Parathyroid adenoma (tissue), 2 donors: ENCODE measurements around the gene CFAP299.

Source experiments
- H2AFZ ChIP-seq: fragments of 300-600 bp; sonication (generic); one replicate; pipeline ENCODE4 v1.7.0; 2017; ENCODE audit warnings: antibody characterized with exemption, mild to moderate bottlenecking
- H3K27ac ChIP-seq: fragments of 300-600 bp; sonication (generic); one replicate; pipeline ENCODE4 v1.7.0; 2017
- H3K27me3 ChIP-seq: fragments of 300-600 bp; sonication (generic); one replicate; pipeline ENCODE4 v1.7.0; 2017; ENCODE audit warnings: low read length; ENCODE audit not compliant: control insufficient read depth, insufficient read depth
- H3K36me3 ChIP-seq: fragments of 300-600 bp; sonication (generic); one replicate; pipeline ENCODE4 v1.7.0; 2017; ENCODE audit warnings: low read length; ENCODE audit not compliant: control insufficient read depth, insufficient read depth
- H3K4me1 ChIP-seq: fragments of 300-600 bp; sonication (generic); one replicate; pipeline ENCODE4 v1.7.0; 2017; ENCODE audit warnings: control low read depth
- H3K4me2 ChIP-seq: fragments of 300-600 bp; sonication (generic); one replicate; pipeline ENCODE4 v1.7.0; 2017; ENCODE audit warnings: low read length
- H3K4me3 ChIP-seq: fragments of 300-600 bp; sonication (generic); one replicate; pipeline ENCODE4 v1.7.0; 2017; ENCODE audit warnings: low read depth, low read length
- H3K79me2 ChIP-seq: fragments of 300-600 bp; sonication (generic); one replicate; pipeline ENCODE4 v1.7.0; 2017; ENCODE audit warnings: control low read depth
- H3K9ac ChIP-seq: fragments of 300-600 bp; sonication (generic); one replicate; pipeline ENCODE4 v1.7.0; 2017; ENCODE audit warnings: mild to moderate bottlenecking
- H3K9me3 ChIP-seq: fragments of 300-600 bp; sonication (generic); one replicate; pipeline ENCODE4 v1.7.0; 2017; ENCODE audit warnings: low read length; ENCODE audit not compliant: control insufficient read depth
- TF ChIP-seq, protein P1 (sequence below): fragments of 300-600 bp; sonication (generic); IDR thresholded peaks from one replicate; pipeline ENCODE4 v1.7.0; 2017; ENCODE audit warnings: antibody characterized with exemption, mild to moderate bottlenecking
- donor health status: primary hyperparathyroidism.

CFAP299 gene

DNA sequence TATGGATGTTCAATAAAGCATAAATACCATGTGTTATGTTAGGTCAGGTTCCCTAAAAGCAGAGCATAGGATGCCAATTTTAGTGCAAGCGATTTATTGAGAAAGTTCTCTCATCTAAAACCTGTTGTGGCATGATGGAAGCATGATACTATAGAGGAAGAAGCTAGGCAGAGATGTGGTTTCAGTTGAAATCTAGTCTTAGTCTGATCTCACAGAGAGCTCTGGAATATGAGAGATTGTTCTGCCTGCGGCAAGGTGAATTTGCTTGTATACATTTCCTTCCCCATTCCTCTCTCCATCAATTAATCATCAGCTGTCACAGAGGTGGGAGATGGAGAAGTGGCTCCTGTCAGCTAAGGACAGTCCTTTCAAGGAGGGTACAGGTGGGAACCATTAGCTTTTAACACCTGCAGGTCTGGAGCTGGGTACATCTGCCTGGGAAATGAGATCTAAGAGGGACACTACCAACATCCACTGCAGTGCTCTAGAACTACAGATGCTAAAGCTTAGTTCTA, 252.4 kb downstream of the CFAP299 start:
- Histone ChIP-seq H3K79me2 (no peaks in the 10 kb centered on the region), H3K27ac (no peak overlapping the region), H3K9ac (no peak overlapping the region), H3K9me3 (no peaks in the 10 kb centered on the region), H3K27me3 (no peaks in the 10 kb centered on the region), H3K4me1 (no peaks in the 10 kb centered on the region), H2AFZ (no peak overlapping the region), H3K36me3 (no peaks in the 10 kb centered on the region), H3K4me3 (no peak overlapping the region), H3K4me2 (no peak overlapping the region)
- TF ChIP-seq, protein P1, sequence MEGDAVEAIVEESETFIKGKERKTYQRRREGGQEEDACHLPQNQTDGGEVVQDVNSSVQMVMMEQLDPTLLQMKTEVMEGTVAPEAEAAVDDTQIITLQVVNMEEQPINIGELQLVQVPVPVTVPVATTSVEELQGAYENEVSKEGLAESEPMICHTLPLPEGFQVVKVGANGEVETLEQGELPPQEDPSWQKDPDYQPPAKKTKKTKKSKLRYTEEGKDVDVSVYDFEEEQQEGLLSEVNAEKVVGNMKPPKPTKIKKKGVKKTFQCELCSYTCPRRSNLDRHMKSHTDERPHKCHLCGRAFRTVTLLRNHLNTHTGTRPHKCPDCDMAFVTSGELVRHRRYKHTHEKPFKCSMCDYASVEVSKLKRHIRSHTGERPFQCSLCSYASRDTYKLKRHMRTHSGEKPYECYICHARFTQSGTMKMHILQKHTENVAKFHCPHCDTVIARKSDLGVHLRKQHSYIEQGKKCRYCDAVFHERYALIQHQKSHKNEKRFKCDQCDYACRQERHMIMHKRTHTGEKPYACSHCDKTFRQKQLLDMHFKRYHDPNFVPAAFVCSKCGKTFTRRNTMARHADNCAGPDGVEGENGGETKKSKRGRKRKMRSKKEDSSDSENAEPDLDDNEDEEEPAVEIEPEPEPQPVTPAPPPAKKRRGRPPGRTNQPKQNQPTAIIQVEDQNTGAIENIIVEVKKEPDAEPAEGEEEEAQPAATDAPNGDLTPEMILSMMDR, result no peak

DNA sequence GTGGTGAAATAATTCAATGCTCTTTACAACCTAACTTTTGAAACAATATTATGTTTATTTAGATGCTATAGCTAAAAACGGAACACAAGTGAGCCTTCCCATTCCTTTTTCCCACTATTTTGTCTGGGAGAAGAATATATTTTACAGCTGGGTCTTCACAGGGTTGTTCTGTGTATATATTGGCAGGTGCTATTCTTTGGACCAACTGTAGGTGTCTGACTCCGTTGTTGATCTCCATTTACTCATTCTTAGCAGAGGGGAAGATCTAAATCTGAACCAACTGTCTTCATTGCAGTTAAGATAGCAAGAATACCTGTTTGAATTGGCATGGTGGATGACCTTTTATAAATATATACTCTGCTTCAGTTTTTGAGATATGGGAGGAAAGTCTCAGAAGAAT, 257.4 kb downstream of the CFAP299 start:
- no peak overlapping the region for H2AFZ ChIP-seq
- no peaks in the 10 kb centered on the region for H3K4me1 ChIP-seq
- H3K9ac ChIP-seq, result no peak overlapping the region
- no peak overlapping the region for H3K4me3 ChIP-seq
- TF ChIP-seq, protein P1, result no peak
- no peaks in the 10 kb centered on the region for H3K36me3 ChIP-seq
- no peaks in the 10 kb centered on the region for H3K27me3 ChIP-seq
- H3K4me2 ChIP-seq, result no peak overlapping the region
- no peak overlapping the region for H3K27ac ChIP-seq
- no peaks in the 10 kb centered on the region for H3K79me2 ChIP-seq
- no peaks in the 10 kb centered on the region for H3K9me3 ChIP-seq

DNA sequence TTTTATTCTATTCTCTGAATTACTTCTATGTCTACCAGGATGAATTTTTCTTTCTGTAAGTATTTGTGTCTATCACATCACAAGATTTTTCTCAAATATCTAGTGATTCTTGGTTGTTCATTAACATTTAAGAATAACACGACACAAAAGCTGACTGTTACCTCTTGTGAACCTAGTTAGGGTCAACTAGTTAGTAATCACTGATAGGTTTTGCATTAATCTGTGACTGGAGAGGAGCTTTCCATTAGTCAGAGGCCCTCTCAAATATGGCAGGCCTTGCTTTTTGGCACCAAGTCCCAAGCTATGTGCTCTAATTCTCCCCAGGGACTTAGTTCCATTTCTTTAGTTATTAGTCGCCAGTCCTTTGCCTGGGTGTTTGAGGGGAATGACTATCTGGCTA, 259.2 kb downstream of the CFAP299 start:
- no peaks in the 10 kb centered on the region for H3K27me3 ChIP-seq
- H3K4me3 ChIP-seq, result no peak overlapping the region
- H3K36me3 ChIP-seq, result no peaks in the 10 kb centered on the region
- H3K27ac ChIP-seq, result no peak overlapping the region
- no peak overlapping the region for H3K9ac ChIP-seq
- H3K4me2 ChIP-seq, result no peak overlapping the region
- no peaks in the 10 kb centered on the region for H3K4me1 ChIP-seq
- H3K79me2 ChIP-seq, result no peaks in the 10 kb centered on the region
- H3K9me3 ChIP-seq, result no peaks in the 10 kb centered on the region
- TF ChIP-seq, protein P1, result no peak
- H2AFZ ChIP-seq, result no peak overlapping the region

DNA sequence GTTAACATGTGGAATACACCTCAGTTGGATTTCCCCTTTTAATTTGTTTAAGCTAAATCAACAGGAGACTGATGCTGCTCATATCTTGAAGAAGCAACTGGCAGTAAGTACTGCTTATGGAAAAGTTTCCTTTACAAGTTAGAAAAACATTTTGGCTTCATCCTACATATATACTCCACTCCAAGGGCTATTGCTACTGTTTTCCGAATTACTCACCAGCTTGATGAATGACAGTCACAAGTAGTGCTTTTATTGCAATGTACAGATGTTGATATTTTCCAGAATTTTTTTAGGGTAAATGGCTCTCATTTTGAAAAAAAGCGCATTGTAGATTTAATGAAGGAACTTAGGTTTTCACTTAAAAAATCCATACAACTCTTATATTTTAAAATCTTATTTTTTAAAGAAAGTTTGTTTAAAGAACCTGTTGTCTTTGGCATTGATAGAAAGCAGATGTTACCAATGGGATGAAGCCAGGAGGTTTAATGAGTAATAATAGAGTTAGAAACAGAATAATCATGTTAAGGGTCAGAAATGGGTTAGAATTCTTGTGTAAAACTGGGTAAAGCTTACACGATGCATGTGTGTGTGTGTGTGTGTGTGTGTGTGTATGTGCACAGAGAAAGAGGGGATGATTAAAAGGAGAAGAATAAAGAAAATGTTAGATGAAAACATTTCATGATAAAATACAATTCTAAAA, 272.9 kb downstream of the CFAP299 start:
- no peaks in the 10 kb centered on the region for H3K36me3 ChIP-seq
- H3K9ac ChIP-seq, result no peak overlapping the region
- no peaks in the 10 kb centered on the region for H3K4me1 ChIP-seq
- no peaks in the 10 kb centered on the region for H3K79me2 ChIP-seq
- H3K9me3 ChIP-seq, result no peaks in the 10 kb centered on the region
- no peak overlapping the region for H3K4me3 ChIP-seq
- TF ChIP-seq, protein P1, result no peak
- no peak overlapping the region for H2AFZ ChIP-seq
- no peak overlapping the region for H3K4me2 ChIP-seq
- no peak overlapping the region for H3K27ac ChIP-seq
- no peaks in the 10 kb centered on the region for H3K27me3 ChIP-seq

DNA sequence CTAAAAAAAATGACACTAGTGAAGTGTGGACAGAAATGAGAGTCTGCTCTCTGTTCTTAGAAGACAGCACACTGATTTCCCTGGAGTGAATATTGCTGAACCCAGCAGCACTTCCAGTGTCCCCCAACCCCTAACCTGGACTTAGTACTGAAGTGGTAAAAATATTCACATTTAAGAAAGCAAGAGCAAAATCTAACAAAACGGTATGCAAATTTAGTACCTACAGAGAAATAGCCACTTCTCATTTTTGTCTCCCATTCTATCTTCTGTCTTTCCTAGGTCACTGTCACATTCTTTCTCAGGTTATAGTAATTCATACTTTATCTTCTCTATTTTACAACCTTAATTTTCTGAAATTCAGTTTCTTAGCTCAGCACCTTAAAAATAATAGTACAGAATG, 274.7 kb downstream of the CFAP299 start:
- H3K27me3 ChIP-seq, result no peaks in the 10 kb centered on the region
- H3K9ac ChIP-seq, result no peak overlapping the region
- no peak overlapping the region for H3K4me2 ChIP-seq
- H3K79me2 ChIP-seq, result no peaks in the 10 kb centered on the region
- H3K36me3 ChIP-seq, result no peaks in the 10 kb centered on the region
- TF ChIP-seq, protein P1, result no peak
- no peak overlapping the region for H3K4me3 ChIP-seq
- H3K9me3 ChIP-seq, result no peaks in the 10 kb centered on the region
- no peak overlapping the region for H2AFZ ChIP-seq
- H3K27ac ChIP-seq, result no peak overlapping the region
- H3K4me1 ChIP-seq, result no peaks in the 10 kb centered on the region
